ENCODE data around the gene SLC35F3.
"Not testable (repeated sequence)": the region's sequence is repeated elsewhere in the genome, so short reads cannot be mapped to it uniquely, and the experiment has no call there.

Gene SLC35F3

DNA sequence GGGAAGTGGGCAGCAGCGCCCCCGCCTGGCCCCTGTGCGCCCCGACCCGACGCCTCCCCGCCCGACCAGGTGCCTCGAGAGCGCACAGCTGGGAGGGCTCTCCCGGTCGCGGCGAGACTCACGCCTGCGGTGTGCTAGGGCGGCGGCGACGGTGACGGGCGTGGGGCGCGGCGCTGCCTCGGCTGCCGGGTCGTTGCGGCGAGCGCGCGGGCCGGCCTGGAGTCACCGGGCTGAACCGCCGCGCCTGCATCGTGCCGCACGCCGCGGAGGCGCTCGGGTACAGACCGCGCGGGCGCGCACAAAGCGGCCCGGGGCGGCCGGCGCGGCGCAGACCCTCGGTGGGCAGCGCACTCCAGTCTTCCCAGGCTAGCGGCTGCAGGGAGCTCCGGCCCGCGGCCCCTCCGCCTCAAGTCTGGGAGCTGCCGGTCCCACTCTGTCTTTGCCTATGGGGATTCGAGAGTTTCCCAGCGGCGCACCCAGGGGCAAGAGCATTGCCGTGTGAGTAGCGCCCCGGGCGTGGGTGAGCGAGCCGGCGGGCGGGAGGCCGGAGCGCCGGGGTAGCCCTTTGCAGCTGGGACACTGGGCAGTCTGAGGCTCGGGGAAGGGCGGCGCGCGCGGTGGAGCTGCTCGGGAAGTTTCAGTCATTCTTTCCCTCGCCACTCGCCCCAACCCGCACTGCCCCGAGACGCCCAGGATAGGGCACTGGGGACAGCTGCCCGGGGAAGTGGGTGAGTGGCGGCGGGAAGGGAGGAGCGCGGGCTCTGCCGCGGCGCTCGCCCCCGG is at the start of gene SLC35F3:
Gene SLC35F3, plus strand, starts transcription at position 44 of the 783 bp plus-strand sequence.
- no peak for DNase-seq

GRCh38 chr1:233859446-233859845 is 45.0 kb upstream of the SLC35F3 start:
- DNase-seq, result no peak

DNA sequence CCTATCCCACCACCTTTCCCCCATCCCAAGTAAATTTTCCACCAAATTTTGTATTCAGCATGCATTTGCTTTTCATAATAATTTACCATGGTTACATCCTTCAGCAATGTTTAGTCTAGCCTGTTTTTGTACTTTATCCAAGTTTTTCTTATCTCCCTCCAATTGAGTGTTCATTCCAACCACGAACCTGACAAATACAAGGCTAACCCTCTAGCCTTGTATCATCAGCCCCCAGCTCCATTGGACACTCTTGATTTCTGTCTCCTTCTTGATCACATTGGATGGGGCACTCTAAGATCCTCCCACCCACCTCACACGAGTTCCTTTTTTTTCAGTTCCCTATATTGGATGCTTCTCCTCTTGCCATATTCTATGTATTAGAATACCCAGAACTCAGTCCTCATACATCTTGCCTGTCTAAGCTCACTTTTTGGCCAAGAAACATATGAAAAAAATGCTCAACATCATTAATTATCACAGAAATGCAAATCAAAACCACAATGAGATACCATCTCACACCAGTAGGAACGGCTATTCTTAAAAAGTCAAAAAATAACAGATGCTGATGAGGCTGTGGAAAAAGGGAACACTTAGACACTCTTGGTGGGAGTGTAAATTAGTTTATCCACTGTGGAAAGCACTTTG is 40.5 kb upstream of the SLC35F3 start:
- no peak for DNase-seq

DNA sequence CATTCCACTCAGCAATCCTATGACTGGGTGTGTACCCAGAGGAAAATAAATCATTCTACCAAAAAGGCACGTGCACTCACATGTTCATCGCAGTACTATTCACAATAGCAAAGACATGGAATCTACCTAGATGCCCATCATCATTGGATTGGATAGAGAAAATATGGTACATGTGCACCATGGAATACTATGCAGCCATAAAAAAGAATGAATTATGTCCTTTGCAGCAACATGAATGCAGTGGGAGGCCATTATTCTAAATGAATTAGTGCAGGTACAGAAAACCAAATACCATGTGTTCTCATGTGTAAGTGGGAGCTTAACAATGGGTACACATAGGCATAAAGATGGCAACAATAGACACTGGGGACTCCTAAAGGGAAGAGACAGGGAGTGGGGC is 39.9 kb upstream of the SLC35F3 start:
- DNase-seq, result no peak

GRCh38 chr1:233865216-233865615 is 39.3 kb upstream of the SLC35F3 start:
- DNase-seq, result no peak

DNA sequence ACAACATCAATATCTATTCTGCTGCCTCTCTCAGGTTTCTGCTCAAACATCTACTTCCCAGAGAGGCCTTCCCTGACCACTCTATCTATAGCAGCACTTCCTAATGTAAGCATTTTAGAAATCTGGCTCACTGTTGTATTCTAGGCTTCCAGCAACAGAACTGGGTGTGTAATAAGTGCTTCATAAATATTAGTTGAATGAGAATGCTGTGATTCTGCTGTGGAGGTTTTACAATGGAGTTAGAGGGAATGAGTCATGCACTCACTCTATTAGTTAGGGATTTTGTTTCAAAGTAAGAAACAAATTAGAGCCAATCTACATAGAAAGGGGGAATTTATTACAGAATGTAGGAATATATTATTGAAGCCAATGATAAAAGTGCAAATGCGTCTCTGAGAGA is 38.6 kb upstream of the SLC35F3 start:
- no peak for DNase-seq

GRCh38 chr1:233867028-233867427 is 37.4 kb upstream of the SLC35F3 start:
- no peak for DNase-seq

DNA sequence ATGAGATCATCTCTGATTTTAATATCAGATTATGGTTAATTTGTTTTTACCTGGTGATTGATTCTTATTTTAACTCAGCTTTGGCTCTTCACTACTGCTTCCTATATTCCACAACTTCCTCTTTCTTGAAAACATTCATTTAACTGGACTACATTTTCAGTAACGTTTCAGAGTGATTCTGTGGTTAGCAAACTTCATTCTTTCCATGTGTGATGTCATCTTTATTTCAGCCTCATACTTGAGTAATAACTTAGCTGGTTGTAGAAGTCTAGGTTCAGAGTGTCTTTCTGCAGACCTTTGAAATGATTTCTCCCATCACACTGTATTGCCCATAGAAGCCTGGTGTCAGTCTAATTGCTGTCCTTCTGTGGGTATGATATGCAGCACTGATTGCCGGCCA is 36.0 kb upstream of the SLC35F3 start:
- DNase-seq, result no peak

- DNase-seq, result no peak
These were observed 34.8 kb upstream of the SLC35F3 start for GRCh38 chr1:233869680-233870079.

DNA sequence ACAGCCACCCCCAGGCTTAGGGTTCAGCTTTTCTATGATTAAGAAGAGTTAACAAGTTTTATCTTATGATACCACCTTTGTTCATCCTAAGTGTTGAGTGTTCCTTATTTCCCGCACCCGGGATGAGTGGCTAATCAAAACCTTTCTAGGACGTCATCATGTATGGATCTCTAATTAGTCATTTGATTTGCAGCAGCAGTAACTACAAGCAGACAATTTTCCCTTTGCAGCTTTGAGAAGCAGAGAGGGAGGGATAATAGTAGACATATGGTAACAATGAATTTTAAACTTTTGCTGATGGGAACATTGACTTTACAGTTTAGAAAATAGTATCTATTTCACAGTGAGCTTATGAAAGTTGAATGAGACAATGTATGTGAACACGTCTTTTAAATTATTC is 30.8 kb upstream of the SLC35F3 start:
- DNase-seq, result no peak

- DNase-seq, result no peak
These were observed 24.6 kb upstream of the SLC35F3 start for GRCh38 chr1:233879841-233880240.

DNA sequence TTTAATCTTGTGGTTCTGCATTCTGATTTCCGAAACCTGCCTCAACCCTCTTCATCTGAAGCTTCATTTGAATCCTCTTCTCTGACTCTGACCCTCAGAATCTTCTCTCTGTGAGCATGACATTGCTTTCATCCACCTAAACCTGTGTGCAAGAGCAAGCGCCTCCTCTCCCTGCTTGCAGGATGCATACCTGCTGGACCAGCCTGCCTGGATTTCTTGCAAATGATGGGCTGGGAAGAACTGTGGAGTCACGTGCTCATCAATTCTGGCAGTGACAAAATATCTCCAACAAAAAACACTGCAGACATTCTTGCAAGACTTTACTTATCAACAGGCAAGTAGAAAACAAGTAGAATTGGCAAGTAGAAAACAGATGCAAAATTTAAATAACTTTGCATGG is 20.8 kb upstream of the SLC35F3 start:
- no peak for DNase-seq

- no peak for DNase-seq
These were observed 19.9 kb upstream of the SLC35F3 start for GRCh38 chr1:233884461-233885151.

GRCh38 chr1:233885196-233885920 is 19.1 kb upstream of the SLC35F3 start:
- no peak for DNase-seq

DNA sequence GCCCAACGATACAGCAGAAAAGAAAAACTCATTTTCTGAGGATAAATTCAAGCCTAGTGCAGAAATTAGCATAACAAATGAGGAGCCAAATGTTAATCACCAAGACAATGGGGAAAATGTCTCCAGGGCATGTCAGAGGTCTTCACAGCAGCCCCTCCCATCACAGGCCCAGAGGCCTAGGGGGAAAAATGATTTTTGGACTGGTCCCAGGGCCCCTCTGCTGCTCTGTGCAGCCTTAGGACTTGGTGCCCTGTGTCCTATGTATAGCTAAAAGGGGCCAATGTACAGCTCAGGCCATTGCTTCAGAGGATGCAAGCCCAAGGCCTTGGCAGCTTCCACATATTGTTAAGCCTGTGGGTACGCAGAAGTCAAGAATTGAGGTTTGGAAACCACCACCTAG is 13.3 kb upstream of the SLC35F3 start:
- DNase-seq, result not testable (repeated sequence)

DNA sequence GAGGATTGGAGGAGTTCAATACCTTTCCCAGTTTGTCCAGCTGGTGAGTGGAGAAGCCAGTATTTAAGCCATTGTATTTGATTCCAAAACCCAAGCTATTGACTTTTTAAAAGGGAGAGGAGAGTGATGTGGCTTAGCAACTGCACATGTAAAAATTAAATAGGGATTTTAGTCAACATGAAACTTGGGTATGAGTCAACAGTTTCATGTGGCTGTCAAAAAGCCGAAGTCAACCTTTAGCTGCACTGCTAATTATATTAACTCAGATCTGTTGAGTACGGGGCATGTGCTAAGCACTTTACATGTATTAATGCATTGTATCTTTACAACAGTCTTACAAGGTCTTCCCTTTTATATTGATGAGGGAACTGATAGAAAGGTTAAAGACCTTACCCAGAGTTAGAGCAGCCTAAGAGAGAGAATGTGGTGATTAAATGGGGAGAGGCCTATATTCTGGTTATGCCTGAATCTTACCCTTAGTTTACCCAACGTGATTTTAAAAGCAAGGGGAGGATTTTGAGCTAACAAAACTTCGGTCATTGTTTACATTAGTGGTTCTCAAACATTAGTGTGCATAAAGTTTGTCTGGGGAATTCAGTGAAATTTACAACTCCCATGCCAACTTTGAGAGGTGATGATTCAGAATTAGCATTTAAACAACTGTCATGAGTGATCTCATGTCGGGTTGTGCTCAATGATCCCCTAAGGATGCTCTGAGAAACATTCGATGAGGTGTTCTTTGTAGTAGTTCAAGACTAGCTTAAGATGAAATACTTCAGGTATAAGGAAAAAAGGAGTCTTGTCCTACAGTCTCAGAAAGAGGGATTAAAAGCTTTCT is 6.9 kb upstream of the SLC35F3 start:
- no peak for DNase-seq

GRCh38 chr1:233901495-233901894 is 3.0 kb upstream of the SLC35F3 start:
- DNase-seq, result no peak

DNA sequence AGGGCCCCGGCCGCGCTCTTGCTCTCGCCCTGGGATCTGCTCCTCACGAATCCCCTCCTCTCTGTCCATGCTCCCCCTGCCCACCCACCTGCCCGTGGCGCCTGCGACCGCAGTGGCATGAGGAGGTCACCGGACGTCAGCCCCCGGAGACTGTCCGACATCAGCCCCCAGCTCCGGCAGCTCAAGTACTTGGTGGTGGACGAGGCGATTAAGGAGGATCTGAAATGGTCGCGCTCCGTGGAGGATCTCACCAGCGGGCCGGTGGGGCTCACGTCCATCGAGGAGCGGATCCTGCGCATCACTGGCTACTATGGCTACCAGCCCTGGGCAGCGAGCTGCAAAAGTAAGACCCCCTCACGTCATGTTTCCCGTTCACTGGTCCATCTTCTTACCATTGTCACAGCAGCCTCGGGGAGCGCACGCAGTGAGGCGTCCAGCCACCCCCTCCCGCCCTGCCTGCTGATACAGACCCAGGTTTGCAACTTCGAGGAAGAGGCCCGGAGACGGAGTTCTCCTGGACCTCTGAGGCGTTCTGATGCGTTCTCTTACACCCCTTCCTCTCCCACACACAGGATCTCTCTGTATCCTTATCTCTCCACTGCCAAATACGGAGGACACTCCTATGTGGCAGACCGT is 1.1 kb downstream of the SLC35F3 start:
- DNase-seq, result no peak

DNA sequence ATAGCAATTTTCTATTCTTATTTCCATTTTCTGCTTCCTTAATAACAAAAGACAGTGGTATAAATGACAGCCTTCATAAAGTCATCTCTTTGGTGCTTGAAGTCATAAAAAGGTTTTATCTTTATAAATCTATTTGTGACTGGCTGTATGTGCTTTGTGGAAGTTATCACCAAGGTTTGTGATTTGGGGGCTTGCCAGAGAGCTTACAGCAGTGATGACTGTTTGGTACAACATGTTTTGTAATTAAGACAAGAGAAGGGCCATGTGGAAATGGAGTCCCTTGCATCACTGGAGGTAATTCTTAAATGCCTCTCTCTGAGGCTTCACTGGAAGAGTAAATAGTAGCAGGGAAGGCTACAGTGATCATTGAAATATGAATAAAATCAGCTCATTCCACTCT is 2.7 kb downstream of the SLC35F3 start:
- no peak for DNase-seq

DNA sequence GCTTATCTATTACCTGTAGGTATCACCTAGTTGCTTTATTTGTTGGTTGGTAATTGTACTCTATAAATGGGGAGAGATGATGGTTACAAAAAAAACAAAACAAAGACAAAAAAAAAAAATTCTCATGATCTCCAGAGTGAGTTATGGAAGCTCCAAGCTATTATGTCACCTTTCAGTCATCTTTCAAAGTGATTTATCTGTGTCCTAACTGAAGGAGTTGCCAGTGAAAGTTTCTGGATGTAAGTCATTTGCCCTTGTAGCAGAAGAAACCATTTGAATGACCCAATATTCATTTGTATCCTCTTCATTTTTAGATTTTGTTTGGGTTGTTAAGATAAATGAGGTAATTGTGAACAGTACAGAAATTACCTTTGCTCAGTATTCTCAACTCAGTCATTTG is 3.6 kb downstream of the SLC35F3 start:
- no peak for DNase-seq

- DNase-seq, result no peak
These were observed 4.7 kb downstream of the SLC35F3 start for GRCh38 chr1:233909195-233909594.

- DNase-seq, result no peak
These were observed 8.0 kb downstream of the SLC35F3 start for GRCh38 chr1:233912447-233912846.
